ENCODE measurements around the gene SH3RF3.

DNA sequence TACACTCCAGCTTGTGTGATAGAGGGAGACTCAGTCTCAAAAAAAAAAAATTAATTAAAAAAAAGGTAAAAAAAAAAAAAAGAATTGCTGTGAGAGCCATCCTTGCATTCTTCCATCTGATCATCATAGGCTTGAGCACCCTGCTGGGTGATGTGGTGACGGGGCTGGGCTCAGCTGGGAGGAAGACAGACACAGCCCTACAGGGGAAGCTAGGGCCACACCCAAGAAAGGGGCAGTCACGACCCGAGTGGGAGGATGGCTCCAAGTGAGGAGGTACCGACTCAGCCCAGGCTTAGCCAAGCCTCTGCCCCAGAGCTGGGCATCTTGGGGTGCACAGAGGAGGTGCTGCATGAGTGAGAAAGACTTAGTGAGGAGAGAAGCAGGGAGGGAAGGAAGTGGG lies 165.5 kb downstream of the SH3RF3 start:
- TF ChIP-seq, protein P1, sequence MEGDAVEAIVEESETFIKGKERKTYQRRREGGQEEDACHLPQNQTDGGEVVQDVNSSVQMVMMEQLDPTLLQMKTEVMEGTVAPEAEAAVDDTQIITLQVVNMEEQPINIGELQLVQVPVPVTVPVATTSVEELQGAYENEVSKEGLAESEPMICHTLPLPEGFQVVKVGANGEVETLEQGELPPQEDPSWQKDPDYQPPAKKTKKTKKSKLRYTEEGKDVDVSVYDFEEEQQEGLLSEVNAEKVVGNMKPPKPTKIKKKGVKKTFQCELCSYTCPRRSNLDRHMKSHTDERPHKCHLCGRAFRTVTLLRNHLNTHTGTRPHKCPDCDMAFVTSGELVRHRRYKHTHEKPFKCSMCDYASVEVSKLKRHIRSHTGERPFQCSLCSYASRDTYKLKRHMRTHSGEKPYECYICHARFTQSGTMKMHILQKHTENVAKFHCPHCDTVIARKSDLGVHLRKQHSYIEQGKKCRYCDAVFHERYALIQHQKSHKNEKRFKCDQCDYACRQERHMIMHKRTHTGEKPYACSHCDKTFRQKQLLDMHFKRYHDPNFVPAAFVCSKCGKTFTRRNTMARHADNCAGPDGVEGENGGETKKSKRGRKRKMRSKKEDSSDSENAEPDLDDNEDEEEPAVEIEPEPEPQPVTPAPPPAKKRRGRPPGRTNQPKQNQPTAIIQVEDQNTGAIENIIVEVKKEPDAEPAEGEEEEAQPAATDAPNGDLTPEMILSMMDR (IDR thresholded peaks at IDR 0.05) = no peak
- TF ChIP-seq POLR2AphosphoS5 (IDR thresholded peaks at IDR 0.05; ENCODE audit: low read depth, low read length) (no peak), SIN3A (IDR thresholded peaks at IDR 0.05; ENCODE audit: borderline replicate concordance, insufficient read depth, low read depth, low read length) (no peak)
- TF ChIP-seq, protein P2, sequence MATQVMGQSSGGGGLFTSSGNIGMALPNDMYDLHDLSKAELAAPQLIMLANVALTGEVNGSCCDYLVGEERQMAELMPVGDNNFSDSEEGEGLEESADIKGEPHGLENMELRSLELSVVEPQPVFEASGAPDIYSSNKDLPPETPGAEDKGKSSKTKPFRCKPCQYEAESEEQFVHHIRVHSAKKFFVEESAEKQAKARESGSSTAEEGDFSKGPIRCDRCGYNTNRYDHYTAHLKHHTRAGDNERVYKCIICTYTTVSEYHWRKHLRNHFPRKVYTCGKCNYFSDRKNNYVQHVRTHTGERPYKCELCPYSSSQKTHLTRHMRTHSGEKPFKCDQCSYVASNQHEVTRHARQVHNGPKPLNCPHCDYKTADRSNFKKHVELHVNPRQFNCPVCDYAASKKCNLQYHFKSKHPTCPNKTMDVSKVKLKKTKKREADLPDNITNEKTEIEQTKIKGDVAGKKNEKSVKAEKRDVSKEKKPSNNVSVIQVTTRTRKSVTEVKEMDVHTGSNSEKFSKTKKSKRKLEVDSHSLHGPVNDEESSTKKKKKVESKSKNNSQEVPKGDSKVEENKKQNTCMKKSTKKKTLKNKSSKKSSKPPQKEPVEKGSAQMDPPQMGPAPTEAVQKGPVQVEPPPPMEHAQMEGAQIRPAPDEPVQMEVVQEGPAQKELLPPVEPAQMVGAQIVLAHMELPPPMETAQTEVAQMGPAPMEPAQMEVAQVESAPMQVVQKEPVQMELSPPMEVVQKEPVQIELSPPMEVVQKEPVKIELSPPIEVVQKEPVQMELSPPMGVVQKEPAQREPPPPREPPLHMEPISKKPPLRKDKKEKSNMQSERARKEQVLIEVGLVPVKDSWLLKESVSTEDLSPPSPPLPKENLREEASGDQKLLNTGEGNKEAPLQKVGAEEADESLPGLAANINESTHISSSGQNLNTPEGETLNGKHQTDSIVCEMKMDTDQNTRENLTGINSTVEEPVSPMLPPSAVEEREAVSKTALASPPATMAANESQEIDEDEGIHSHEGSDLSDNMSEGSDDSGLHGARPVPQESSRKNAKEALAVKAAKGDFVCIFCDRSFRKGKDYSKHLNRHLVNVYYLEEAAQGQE (IDR thresholded peaks at IDR 0.05; ENCODE audit: insufficient read depth in 1 of 2, low read depth in 2 of 2, low read length in 1 of 2) = no peak

All from Panc1 (cell line).